IPS-18a (cell line): ENCODE measurements around the gene BAIAP2.
"Not testable (repeated sequence)": the region's sequence is repeated elsewhere in the genome, so short reads cannot be mapped to it uniquely, and the experiment has no call there.

Experiments used
- H3K27ac ChIP-seq: one replicate; pipeline ENCODE4 v1.5.1; 2013; ENCODE audit warnings: low read length
- H3K27me3 ChIP-seq: one replicate; pipeline ENCODE4 v1.6.1; 2013; ENCODE audit warnings: mild to moderate bottlenecking, low read length; ENCODE audit not compliant: control insufficient read depth, insufficient read depth
- H3K36me3 ChIP-seq: one replicate; pipeline ENCODE4 v1.6.1; 2013; ENCODE audit warnings: low read depth, low read length; ENCODE audit not compliant: control insufficient read depth
- H3K4me1 ChIP-seq: one replicate; pipeline ENCODE4 v1.6.1; 2013; ENCODE audit warnings: low read depth, low read length; ENCODE audit not compliant: control insufficient read depth
- H3K4me3 ChIP-seq: one replicate; pipeline ENCODE4 v1.5.1; 2013; ENCODE audit warnings: low read length
- H3K9ac ChIP-seq: one replicate; pipeline ENCODE4 v1.6.1; 2013; ENCODE audit warnings: mild to moderate bottlenecking, low read length, moderate library complexity
- H3K9me3 ChIP-seq: one replicate; pipeline ENCODE4 v1.6.1; 2013; ENCODE audit warnings: low read depth, low read length; ENCODE audit not compliant: control insufficient read depth

Gene BAIAP2

DNA sequence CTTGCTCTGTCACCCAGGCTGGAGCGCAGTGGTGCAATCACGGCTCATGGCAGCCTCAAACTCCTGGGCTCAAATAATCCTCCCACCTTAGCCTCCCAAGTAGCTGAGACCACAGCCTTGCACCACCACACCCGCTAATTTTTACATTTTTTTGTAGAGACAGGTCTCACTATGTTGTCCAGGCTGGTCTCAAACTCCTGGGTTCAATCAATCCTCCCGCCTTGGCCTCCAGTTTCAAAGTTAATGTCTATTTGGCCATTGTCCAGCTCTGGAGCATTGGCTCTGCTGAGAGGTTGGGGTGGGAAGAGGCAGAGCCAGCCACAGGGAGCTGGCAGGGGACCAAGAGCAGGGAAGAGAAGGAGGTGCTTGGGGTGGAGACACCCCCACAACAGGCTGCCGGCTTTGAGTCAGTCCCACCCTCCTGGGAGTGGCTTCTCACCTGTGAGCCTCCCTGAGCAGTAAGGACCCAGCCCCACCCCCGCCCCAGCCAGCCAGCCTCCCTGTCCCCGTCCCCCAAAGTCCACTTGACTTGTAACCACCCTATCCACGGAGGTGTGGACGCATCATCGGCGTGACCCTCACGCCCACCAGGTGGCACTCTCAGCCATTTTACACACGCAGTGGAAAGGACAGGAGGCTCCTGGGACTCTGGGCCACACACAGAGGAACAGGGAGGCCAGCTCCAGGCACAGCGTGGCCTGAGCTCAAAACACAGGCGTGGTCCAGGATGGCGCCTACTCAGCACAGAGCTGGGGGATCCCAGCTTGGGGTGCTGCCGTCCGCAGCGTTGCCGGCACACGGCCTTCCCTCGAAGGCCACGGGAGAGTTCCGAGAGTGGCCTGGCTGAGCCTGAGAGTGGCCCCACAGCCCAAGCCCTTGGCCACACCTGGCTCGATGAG is 107.6 kb downstream of the BAIAP2 start:
- H3K27ac ChIP-seq: no peak overlapping the region
- no peaks in the 10 kb centered on the region for H3K27me3 ChIP-seq
- no peaks in the 10 kb centered on the region for H3K9me3 ChIP-seq
- H3K4me3 ChIP-seq: no peak overlapping the region
- H3K9ac ChIP-seq: no peak overlapping the region
- H3K36me3 ChIP-seq: no peaks in the 10 kb centered on the region
- no peaks in the 10 kb centered on the region for H3K4me1 ChIP-seq

DNA sequence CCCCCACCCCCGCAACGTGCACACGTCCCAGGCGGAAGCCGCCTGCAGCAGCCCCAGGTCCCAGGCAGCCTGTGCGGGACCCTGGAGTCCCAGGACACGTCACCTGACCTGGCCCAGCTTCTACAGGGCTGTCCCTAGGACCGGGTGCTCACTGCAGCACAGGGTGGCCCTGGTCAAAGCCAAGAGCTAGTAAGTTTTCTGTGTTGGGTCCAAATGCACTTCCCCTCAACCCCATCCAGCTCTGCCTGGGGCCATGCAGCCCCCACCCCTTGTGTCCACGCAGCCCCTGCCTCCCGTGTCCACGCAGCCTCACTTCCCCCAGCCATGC is 108.2 kb downstream of the BAIAP2 start:
- Histone ChIP-seq H3K9ac (no peak overlapping the region), H3K36me3 (no peaks in the 10 kb centered on the region), H3K4me1 (no peaks in the 10 kb centered on the region), H3K27ac (no peak overlapping the region), H3K27me3 (no peaks in the 10 kb centered on the region), H3K4me3 (no peak overlapping the region), H3K9me3 (no peaks in the 10 kb centered on the region)

DNA sequence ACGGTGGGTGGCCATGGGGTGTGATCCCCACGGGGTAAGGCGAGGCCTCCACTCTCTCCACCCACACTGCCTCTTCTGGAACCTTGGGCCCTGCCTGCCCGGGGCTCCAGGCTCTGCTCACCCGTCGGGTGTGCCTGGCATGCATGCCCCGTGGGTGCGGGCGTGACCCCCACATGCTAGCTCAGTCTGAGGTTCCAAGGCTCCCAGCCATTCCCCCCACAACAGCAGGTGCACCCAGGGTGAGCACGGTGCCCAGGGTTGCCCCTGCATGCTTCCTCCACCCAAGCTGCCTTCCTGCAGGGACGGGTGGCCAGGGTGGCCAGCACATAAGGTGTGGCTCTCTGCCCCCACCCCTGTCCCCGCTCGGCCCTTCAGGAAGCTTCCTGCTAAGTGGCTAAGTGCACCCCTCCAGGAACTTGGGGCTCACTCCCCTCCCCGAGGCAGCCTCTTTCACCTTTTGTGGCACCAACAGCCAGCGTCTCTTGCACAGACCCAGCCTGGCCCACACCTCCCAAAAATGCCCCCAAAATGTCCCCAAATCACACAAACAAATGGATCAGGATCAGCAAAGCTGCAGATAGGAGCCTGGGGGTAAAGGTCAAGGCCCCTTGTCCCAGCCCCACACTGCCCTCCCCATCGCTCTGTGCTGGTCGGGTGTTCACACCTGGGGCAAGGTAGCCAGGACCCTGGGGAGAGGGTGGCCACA is 108.9 kb downstream of the BAIAP2 start:
- no peaks in the 10 kb centered on the region for H3K27me3 ChIP-seq
- H3K4me1 ChIP-seq: no peaks in the 10 kb centered on the region
- H3K36me3 ChIP-seq: no peaks in the 10 kb centered on the region

GRCh38 chr17:81144423-81144781 is 109.5 kb downstream of the BAIAP2 start:
- Histone ChIP-seq H3K9ac (no peak overlapping the region), H3K27ac (no peak overlapping the region), H3K36me3 (no peaks in the 10 kb centered on the region), H3K4me1 (no peaks in the 10 kb centered on the region), H3K4me3 (no peak overlapping the region), H3K27me3 (no peaks in the 10 kb centered on the region), H3K9me3 (no peaks in the 10 kb centered on the region)

More for the DNA sequence above, 108.9 kb downstream of the BAIAP2 start:
- H3K9ac ChIP-seq: no peak overlapping the region
- H3K27ac ChIP-seq: no peak overlapping the region
- no peaks in the 10 kb centered on the region for H3K9me3 ChIP-seq
- H3K4me3 ChIP-seq: no peak overlapping the region

GRCh38 chr17:81146208-81146607 is 111.3 kb downstream of the BAIAP2 start:
- H3K27me3 ChIP-seq, H3K27ac ChIP-seq: not testable (repeated sequence)

DNA sequence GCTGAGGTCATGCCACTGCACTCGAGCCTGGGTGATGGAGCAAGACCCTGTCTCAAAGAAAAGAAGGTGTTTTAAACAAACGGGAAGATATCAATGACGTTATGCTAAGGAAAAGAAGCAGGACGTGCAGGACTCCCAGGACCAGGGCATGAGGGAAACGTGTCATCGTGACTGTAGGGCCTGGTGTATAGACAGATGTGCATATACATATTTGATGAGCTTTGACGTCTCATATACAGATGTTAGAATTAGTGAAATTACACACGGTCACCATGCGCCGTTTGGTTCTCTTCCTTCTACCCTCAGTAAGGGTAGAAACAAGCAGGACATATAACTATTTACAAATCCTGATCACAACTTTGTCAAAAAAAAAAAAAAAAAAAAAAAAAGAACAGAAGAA is 112.8 kb downstream of the BAIAP2 start:
- Histone ChIP-seq H3K9ac (no peak overlapping the region), H3K36me3 (no peaks in the 10 kb centered on the region), H3K4me1 (no peaks in the 10 kb centered on the region), H3K27me3 (no peaks in the 10 kb centered on the region), H3K9me3 (no peaks in the 10 kb centered on the region), H3K4me3 (no peak overlapping the region), H3K27ac (no peak overlapping the region)

More at GRCh38 chr17:81146208-81146607, 111.3 kb downstream of the BAIAP2 start:
- H3K36me3 ChIP-seq, H3K4me3 ChIP-seq, H3K9ac ChIP-seq, H3K9me3 ChIP-seq, H3K4me1 ChIP-seq: not testable (repeated sequence)

DNA sequence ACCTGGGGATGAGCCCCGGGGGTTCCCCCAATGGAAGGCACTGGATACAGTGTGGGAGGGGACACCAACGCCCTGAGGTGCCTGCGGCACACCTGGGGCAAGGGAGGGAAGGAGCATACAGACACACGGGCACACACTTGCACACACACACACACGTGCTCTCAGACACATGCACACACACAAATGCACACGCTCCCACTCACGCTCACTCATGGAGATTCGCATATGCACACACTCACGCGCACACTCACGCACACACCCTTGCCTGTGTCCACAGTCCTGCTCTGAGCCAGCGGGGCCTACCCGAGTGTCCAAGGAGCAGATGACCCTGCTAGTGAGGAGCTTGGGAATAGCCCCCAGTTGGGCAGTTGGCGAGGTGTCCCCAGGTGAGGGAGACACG is 113.6 kb downstream of the BAIAP2 start:
- Histone ChIP-seq H3K9ac (no peak overlapping the region), H3K4me3 (no peak overlapping the region), H3K9me3 (no peaks in the 10 kb centered on the region), H3K36me3 (no peaks in the 10 kb centered on the region), H3K27ac (no peak overlapping the region), H3K27me3 (no peaks in the 10 kb centered on the region), H3K4me1 (no peaks in the 10 kb centered on the region)

DNA sequence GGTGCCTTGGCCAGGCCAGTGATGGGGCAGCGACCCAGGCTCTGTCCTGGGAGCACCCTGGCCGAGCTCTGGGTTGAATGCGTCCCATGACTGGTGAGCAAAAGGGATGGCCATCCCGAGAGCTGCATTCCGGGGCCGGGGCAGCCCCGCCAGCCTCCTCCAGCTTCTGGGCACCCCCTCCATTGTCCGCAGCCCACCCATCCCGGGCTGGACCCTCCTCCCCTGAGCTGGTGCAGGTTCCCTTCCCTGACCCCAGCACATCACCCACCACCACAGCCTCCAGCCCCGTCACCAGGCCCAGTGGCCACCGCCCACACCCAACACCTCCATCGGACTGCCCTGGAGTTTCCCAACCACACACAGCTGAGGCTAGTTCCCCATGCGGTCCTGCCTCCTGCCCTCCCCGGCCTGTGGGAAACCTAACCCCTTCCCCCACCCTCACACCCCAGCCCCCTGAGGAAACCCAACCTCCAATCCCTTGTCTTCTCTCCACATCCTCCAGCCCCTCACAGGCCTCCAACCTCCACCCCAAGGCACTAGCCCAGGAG is 114.1 kb downstream of the BAIAP2 start:
- no peak overlapping the region for H3K27ac ChIP-seq
- no peaks in the 10 kb centered on the region for H3K9me3 ChIP-seq
- no peaks in the 10 kb centered on the region for H3K36me3 ChIP-seq
- H3K4me1 ChIP-seq: no peaks in the 10 kb centered on the region
- no peaks in the 10 kb centered on the region for H3K27me3 ChIP-seq
- H3K4me3 ChIP-seq: no peak overlapping the region
- no peak overlapping the region for H3K9ac ChIP-seq

DNA sequence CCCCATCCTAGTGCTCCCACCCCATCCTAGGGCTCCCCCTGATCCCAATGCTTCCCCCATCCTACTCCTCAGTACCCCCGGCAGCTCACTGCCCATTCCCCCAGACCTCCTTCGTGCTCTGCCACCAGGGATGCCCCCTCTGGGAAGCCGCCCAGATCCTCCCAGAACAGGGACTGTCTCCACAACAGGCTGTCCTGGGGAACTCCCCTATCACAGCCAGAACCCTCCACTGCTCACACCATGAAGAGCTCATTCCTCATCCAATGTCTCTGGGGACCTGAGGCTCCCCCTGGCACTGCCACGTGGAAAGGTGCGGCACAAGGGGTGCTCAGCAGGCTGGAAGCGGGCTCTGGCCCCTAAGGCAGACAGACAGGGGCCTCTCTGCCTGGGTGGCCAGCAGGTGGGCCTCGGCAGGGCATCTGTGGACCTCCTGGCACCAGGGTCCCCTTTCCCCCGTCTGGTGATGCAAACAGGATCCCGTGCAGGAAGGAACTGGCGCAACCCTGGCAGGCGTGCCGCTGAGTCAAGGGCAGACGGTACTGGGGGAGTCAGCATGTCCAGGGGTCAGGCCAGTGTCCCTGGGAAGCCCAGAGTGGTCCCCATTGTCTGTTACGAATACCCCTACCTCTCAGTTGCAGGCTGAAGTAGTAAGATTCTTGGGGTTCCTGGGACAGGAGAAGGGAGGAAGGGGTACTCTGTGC is 115.6 kb downstream of the BAIAP2 start:
- no peak overlapping the region for H3K9ac ChIP-seq
- H3K27ac ChIP-seq: no peak overlapping the region
- H3K4me3 ChIP-seq: no peak overlapping the region
- no peaks in the 10 kb centered on the region for H3K27me3 ChIP-seq
- H3K9me3 ChIP-seq: no peaks in the 10 kb centered on the region
- H3K36me3 ChIP-seq: no peaks in the 10 kb centered on the region
- H3K4me1 ChIP-seq: no peaks in the 10 kb centered on the region

- no peak overlapping the region for H3K4me3 ChIP-seq
- no peaks in the 10 kb centered on the region for H3K9me3 ChIP-seq
- no peak overlapping the region for H3K27ac ChIP-seq
- no peak overlapping the region for H3K9ac ChIP-seq
- no peaks in the 10 kb centered on the region for H3K4me1 ChIP-seq
- H3K27me3 ChIP-seq: no peaks in the 10 kb centered on the region
- H3K36me3 ChIP-seq: no peaks in the 10 kb centered on the region
Measured at GRCh38 chr17:81151278-81151677, 116.3 kb downstream of the BAIAP2 start.

- H3K27me3 ChIP-seq: no peaks in the 10 kb centered on the region
Measured at GRCh38 chr17:81152288-81152828, 117.4 kb downstream of the BAIAP2 start.

More at GRCh38 chr17:81152288-81152828, 117.4 kb downstream of the BAIAP2 start:
- Histone ChIP-seq H3K27ac (no peak overlapping the region), H3K4me1 (no peaks in the 10 kb centered on the region), H3K36me3 (no peaks in the 10 kb centered on the region), H3K9me3 (no peaks in the 10 kb centered on the region), H3K4me3 (no peak overlapping the region), H3K9ac (no peak overlapping the region)
